ENCODE results near the gene CHRM1. TPM values are rescaled to one million over a fixed set of nuclear protein-coding genes. Genes with fewer than 3 reads are reported as not detected.

The CHRM1 gene
- total RNA-seq, 4 donors from 2014 or later = not detected

DNA sequence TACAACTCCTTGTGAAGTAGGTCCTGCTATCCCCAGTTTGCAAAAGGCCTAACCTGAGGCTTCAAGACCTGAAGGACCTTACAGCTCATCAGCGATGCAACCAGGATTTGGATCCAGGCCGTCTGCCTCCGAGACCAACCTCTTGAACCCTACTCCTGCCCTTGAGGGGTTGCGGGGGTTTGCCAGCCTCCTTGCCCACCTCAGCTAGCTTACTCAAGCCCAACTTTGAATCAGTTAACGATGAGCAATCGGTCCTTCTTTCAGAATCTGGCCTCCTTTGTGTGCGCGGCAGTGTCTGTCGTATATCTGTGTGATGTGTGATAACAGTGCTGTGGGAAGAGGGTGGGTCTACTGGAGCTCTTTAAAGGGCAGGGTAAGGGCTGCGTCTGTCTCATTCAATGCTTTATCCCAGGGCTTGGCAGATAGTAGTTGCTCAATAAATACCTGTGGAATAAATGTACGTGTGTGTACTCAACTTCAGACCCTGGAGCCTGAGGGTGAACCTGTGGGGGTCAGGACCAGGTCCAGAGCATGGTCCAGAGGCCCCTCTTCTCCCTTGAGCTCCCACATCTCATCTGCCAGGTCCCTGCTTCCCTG lies 3.2 kb downstream of the CHRM1 start:
- TF ChIP-seq POLR2A (IDR thresholded peaks at IDR 0.05) = no peak
- TF ChIP-seq, protein P1, sequence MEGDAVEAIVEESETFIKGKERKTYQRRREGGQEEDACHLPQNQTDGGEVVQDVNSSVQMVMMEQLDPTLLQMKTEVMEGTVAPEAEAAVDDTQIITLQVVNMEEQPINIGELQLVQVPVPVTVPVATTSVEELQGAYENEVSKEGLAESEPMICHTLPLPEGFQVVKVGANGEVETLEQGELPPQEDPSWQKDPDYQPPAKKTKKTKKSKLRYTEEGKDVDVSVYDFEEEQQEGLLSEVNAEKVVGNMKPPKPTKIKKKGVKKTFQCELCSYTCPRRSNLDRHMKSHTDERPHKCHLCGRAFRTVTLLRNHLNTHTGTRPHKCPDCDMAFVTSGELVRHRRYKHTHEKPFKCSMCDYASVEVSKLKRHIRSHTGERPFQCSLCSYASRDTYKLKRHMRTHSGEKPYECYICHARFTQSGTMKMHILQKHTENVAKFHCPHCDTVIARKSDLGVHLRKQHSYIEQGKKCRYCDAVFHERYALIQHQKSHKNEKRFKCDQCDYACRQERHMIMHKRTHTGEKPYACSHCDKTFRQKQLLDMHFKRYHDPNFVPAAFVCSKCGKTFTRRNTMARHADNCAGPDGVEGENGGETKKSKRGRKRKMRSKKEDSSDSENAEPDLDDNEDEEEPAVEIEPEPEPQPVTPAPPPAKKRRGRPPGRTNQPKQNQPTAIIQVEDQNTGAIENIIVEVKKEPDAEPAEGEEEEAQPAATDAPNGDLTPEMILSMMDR (IDR thresholded peaks at IDR 0.05) = no peak
- no peak overlapping the region for H3K4me3 ChIP-seq (replicated peaks in 1 of 3)
- H3K9me3 ChIP-seq = no peaks in the 10 kb centered on the region
- H3K36me3 ChIP-seq = no peaks in the 10 kb centered on the region
- no peak for DNase-seq
- intact Hi-C loops (cut with DNase I) = no loop called here
- H3K27ac ChIP-seq = no peak overlapping the region
- 93 to 96% methylated on average over 10 to 11 of the region's 11 CpGs for WGBS, 2 donors
- no peaks in the 10 kb centered on the region for H3K27me3 ChIP-seq
- peaks cover 0 to 10% of the 10 kb centered on the region in 2 donors for H3K4me1 ChIP-seq

DNA sequence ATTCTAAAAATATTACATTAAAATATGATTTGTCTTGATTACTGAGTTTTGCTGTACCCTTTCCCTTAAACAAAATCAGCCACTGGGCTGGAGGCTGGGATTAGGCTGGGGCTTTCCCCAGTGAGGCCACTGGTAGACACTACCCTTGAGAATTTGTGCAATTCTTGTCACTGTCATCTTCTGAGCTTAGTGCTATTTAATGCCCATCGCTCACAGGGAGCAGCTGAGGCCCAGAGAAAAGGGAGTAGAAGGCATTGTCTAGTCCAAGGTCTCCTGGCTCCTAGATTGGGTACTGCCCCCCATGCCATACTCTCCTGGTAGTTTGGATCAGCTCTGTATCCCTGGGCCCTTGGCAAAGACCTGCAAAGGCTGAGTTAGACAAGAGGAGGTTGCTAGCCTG lies 6.7 kb downstream of the CHRM1 start:
- no peak for DNase-seq
- H3K36me3 ChIP-seq = no peaks in the 10 kb centered on the region
- WGBS, 2 donors = 83 to 94% methylated on average over 1 of the region's 1 CpG
- intact Hi-C loops (cut with DNase I) = no loop called here
- no peaks in the 10 kb centered on the region for H3K9me3 ChIP-seq
- no peaks in the 10 kb centered on the region for H3K27me3 ChIP-seq
- TF ChIP-seq, protein P1 (IDR thresholded peaks at IDR 0.05) = no peak
- H3K27ac ChIP-seq = no peak overlapping the region
- peaks cover 2 to 8% of the 10 kb centered on the region in 2 donors for H3K4me1 ChIP-seq
- no peak overlapping the region for H3K4me3 ChIP-seq (replicated peaks in 1 of 3)

DNA sequence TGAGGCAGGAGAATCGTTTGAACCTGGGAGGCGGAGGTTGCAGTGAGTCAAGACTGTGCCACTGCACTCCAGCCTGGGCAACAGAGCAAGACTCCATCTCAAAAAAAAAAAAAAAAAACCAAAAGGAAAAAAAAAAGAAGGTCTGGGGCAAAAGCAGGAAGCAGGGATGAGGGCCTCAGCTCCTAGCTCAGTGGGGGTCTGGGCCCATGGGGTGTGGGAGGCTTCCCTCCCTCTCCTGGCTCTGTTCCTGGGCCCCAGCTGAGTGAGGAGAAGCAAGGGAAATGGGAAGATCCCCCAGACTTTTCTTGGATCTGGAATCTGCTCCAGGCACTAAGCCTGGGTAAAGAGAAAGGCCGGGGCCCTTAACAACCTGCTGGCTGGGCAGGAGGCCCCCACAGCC lies 8.9 kb downstream of the CHRM1 start:
- no peak for DNase-seq
- TF ChIP-seq, protein P1 (IDR thresholded peaks at IDR 0.05) = no peak
- no peak for TF ChIP-seq POLR2A (IDR thresholded peaks at IDR 0.05)
- Histone ChIP-seq H3K4me3 (replicated peaks in 1 of 3) (no peak overlapping the region), H3K36me3 (no peaks in the 10 kb centered on the region), H3K27me3 (no peaks in the 10 kb centered on the region), H3K9me3 (no peaks in the 10 kb centered on the region), H3K4me1 (peaks cover 20 to 28% of the 10 kb centered on the region in 2 donors), H3K27ac (no peak overlapping the region)
- intact Hi-C loops (cut with DNase I) = no loop called here
- WGBS, 2 donors = 94 to 95% methylated on average over 3 of the region's 3 CpGs

DNA sequence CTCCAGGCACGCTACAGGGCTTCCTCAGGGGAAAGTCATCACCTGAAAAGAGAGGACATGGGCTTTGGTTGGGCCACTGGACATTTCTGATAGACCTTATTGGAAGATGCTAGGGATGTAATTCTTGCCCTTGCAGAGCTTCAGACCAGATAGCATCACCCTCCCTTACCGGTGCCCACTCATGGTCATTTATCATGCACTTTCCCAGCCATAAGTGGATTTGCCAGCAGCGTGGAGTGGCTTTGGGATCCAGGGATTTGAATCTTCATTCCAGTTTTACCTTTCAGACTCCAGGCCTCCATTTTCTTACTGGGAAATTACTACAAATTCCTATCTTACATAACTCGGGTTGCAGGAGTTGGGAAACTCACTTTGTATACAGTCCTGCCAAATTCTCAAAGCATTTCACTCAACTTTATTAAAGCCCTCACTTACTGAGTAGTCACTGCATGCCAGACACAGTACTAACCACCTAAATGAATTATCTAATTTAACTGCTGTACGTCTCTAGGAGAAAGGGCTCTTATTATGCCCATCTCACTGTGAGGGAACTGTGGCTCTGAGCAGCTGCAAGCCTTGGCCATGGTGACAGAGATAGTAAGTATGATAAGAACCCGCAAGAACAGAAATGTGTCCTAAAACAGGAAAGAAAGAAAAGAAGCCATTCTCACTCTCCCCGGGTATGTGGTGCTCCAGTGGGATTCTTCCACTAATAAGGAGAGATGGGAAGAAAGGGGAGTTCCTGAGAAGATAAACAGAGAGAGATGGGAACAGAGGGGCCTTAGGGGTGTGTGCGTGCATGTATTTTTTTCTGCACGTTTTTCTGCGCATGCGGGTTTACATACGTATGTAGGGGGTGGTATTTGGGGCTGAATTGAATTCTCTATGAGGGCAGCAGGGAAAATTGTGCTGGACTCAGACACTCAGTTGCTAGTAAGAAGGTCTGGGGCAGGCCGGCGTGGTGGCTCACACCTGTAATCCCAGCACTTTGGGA lies 9.7 kb downstream of the CHRM1 start:
- H3K9me3 ChIP-seq = no peaks in the 10 kb centered on the region
- peaks cover 20 to 28% of the 10 kb centered on the region in 2 donors for H3K4me1 ChIP-seq
- intact Hi-C loops (cut with DNase I) = no loop called here
- no peaks in the 10 kb centered on the region for H3K36me3 ChIP-seq
- WGBS, 2 donors = 91 to 92% methylated on average over 14 of the region's 14 CpGs
- H3K27ac ChIP-seq = no peak overlapping the region
- DNase-seq = no peak
- H3K4me3 ChIP-seq (replicated peaks in 1 of 3) = no peak overlapping the region
- no peaks in the 10 kb centered on the region for H3K27me3 ChIP-seq
- TF ChIP-seq, protein P1 (IDR thresholded peaks at IDR 0.05) = no peak
- TF ChIP-seq POLR2A (IDR thresholded peaks at IDR 0.05) = no peak

Data from thyroid gland (tissue), 4 donors.